Colon (tissue), 2 donors: ENCODE results near the gene MCUB.
A peak's percentile ranks its signal among the peaks of the same experiment; 100 is the strongest.

ENCODE experiments used
- FAIRE-seq: peaks from 2 replicates; lab custom pipeline; 2012; peaks lifted over from hg19 to GRCh38; lab: Jason Lieb, UNC
- donor health status: control.
- donor health status: control.

Gene MCUB

DNA sequence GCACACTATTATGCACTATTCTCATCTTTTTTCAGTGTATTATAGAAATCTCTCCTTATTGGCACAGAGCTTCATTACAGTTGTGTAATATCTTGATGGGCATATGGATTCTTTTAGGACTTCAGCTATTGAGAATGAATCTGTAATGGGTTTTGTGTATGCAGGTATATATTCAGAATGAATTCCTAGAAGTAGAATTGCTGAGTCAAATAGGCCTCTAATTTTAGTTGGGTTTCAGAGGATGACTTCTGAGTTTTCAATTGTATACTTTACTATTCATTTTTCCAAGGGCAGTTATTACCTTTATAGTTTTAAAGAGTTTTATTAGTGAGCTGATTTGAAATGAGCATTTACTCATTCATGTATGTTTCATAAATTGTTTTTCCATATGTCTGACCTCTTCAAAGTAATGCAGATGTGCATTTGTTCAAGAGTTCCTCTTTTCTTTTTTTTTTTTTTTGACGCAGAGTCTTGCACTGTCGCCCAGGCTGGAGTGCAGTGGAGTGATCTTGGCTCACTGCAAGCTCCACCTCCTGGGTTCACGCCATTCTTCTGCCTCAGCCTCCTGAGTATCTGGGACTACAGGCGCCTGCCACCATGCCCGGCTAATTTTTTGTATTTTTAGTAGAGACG is 123.7 kb downstream of the MCUB start:
- FAIRE-seq: no peak

DNA sequence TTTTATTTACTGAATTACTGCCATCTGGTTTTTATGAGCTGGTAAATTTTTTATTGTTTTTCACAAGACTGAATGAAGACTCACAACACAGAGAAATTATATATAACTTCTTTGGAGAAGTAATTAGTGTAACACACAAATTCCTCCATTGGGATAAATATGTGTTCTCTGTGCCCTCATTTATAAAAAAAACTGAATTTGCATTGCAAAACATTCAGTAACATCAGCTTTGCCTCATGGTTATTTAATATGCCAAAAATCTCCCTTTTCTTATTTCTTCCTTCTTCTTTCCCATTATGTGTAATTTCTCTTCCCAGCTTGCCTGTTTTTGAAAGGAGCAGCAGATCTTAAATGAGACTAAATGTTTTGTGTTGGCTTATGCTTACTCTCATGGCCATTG is 124.7 kb downstream of the MCUB start:
- FAIRE-seq: no peak

DNA sequence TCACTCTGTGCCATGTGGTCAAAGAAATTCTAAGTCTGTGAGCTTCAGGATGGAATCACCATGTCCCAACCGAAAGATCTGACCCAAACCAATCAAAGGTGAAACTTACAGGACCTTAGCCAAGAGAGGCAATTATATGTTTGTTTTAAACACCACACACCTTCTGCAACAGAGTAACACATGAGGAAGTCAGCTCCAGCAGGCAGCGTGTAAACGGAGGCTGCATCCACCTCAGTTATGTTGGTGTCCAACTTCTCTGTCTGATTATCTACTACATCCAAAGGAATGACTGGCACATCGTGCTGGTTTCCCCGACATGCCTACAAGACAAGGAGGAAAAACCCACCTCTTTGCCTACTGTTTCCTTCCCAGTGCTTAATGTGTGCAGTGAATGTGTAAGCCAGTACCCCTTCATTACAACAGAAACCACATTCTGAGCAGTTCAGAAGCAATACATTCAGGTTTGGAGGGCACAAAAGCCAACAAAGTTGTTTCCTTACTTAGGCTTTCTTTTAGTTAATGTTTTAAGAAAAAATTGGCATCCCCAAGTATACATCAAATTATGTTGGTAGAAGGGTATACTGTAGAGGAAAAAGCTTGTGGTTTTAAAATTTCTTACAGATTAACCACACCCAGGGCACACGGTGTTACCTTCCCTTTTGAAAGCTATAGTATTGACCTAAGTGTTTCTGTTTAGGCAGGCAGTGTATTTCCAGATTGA is 130.8 kb downstream of the MCUB start:
- no peak for FAIRE-seq

DNA sequence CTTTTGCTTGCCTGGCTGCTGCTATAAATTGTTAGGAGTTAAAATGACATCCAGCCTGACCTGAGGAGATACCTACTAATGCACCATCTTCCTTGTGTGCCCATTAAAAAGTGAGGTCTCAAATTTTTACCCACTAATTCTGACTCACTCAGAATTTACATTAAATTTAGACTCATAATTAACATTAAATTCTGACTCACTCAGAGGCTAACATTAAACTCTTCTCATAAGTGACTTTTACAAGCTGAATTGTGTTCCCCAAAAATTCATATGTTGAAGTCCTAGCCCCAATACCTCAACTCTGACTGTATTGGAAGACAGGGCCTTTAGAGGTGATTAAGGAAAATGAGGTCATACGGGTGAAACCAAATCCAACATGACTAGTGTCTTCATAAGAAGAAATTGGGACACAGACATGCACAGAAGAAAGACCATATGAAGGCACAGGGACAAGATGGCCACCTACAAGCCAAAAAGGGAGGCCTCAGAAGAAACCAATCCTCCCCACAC is 131.4 kb downstream of the MCUB start:
- no peak for FAIRE-seq

DNA sequence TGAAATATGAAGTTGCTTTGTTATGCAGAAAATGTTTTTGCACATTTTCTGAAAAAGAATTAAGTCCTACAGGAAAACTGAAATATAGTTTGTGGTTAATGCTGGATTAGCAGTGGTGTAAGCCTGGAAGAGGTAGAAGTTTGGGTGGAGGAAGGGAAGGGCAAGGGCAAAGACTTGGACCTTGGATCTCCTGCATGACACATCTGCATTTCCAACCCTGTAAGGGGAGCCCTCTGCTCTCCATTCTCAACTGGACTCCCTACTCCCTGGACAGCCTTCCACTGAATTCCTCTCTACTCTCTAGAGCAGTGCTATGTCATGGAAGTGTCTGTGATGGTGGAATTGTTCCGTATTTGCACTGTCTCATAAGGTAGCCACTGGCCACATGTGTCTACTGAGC is 138.6 kb downstream of the MCUB start:
- FAIRE-seq: no peak

DNA sequence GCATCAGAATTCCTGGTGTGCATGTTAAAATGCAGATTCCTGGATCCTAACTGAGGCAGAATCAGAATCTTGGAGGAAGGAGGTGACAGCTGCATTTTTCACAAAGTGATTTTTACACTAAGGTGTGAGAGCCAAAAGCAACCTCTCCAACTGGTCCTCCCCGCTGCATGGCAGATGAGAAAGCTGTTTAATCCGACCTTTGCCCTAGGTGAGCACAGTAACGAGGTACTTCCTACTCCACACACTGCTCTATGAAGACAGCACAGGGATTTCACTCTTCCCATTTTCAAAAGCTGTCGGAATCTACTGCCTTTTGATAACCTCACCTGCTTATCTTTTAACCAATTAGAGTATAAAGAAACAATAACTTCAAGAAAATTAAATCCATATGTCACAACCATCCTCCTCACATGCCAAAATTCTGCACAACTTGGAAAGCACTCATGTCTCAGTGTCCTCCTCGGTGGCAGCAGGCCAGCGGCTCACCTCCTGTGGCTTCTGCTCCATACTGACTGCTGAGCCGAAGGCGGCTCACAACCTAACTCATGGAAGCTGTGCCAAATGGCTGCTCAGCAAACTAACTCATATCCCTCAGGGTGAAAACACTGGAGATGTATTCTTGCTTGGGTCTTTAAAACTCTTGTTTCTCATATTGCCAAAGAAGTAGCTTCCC is 139.6 kb downstream of the MCUB start:
- FAIRE-seq: no peak

DNA sequence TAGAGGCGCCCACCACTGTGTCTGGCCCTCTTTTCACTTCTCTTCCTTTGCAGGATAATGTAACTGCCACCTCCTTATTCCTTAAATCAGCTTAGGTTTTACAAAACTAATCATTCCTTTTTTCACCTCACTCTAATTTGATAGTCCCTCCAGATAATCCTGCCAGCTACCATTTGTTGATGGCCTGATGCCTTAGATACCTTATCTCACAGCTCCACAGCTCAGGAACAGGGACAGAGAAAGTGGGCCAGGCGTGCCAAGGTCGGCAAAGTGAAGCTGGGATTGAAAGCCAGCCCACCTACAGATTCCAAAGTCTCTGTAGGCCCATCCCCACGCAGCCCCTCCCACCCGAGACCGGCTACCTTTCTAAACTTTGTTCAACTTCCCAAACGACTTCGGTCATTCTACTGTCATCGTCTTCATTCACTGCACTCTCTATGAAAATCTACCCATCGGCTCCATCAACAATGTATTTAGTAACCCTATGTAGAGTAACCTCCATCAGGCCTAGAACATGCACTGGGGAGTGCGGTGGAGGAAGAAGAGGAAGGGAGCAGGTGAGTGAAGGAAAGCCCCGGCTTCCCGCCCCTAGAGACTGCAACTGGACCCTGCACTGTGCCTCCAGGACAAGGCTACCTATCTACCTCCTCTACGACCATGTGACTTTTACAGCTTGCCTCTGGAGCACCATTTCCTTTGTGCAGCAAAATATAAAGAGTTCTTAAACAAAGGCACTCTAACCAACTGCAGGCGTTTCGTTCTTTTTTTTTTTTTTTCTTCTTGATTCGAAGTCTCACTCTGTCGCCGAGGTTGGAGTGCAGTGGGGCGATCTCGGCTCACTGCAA is 141.7 kb downstream of the MCUB start:
- no peak for FAIRE-seq

DNA sequence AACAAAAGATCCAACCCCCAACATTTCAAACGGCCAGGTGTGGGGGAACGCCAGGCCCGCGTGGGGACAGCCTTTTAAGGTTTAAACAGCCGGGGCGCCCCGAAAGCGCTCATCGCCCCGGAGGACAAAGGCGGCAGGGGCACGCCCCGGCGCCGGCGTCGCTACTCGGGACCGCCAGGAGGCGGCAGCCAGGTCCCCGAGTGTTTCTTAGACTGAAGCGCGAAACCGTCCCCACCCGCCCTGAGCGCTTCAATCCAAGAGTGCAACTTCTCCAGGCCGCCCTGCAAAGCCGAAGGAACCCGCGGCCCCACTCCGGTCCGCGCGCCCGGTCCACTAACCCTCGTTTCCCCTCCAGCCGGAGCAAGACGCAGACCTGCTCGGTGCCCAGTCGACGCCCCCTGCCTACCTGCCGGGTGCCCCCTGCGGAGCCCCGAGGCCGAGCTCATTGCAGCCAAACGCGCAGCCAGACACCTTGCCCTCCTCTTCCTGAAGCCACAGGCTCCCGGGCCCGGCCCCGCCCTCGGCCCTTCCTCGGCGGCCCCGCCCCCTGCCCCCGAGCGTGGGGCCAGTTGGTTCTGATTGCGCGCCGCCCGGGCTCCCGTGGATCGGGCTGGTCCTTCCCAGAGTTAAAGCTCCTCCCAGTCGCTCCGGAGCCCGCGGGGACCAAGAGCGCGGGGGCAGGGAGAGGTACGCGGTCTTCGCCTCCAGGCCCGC is 143.1 kb downstream of the MCUB start, which contains the start of gene CASP6:
Gene CASP6, minus strand, starts transcription at position 496 of the 714 bp plus-strand sequence. Its CDS starts 50 bp downstream, at position 446.
- FAIRE-seq: no peak

DNA sequence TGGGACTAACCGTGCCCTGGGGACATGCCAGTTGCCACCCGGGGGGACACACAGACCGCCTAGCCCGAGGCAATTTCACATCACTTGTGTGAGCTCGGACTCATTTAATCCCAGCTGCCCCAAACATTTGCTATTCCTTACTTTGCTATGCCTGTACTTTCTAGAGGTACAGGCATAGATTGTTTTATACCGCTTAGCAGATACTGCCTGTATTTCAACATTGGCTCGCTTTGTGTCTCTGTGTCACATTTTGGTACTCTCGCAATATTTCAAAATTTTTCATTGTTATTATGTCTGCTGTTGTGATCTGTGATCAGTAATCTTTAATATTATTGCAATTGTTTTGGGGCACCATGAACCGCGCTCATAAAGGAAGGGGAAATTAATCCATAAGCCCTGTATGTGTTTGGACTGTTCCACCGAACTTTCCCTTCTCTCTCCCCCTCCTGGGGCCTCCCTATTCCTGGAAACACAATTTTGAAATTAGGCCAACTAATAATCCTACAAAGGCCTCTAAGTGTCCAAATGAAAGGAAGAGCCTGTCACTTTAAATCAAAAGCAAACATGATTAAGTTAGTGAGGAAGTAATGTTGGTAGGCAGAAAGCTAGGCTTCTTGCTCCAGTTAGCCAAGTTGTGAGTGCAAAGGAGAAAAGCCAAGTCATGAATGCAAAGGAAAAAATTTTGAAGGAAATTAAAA is 143.8 kb downstream of the MCUB start:
- no peak for FAIRE-seq

DNA sequence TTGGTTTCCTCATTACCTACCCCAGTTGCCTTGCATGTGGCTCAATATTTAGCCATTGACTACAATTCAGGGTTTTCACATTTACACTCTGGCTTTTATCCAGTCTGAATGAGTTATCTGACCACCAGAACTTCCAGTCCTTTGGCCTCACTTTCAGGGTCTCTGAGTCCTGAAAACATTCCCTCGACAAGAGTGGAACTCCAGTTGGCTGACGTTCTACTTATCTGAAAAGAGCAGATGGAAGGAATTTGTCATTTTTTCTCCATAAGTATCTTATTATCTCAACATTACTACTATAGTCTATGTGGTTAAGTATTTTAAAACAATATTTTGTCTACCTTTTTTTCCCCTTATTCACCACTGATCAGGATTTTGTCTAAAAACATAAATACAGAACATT is 148.4 kb downstream of the MCUB start:
- FAIRE-seq: peak; percentile 14

DNA sequence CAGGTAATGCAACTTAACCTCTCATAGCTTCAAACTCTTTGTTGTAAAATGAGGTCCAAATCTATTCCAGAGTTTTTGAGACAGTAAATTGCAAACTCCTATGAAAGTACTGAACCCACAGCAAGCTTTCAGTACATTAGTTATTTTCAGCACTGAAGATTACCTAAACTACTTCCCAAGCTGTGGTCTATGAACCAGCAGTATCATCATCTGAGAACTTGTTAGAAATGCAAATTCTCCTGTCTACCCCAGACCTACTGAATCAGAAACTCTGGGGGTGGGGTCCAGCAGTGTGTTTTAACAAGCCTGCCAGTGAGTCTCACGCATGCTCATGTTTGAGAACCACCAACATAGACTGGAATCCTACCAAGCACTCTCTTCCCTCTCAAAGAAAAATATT is 148.9 kb downstream of the MCUB start:
- no peak for FAIRE-seq

DNA sequence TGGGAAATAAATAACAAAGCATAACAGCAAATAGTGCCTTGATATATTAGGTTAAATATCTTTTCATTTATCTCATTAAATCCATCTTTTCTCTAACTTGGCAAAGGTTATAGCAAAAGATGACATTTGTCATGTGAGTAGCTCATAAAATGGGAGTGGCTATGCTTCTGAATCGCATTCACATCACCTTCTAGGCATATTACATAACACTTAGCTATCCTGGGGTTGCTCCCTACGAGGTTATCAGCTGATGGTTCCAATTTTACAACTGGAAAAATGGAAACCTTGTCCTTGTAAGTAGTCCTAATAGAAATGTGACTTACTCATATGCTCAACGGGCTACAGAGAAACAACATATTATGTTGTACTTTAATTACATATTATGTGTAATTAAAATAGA is 153.5 kb downstream of the MCUB start:
- FAIRE-seq: no peak

DNA sequence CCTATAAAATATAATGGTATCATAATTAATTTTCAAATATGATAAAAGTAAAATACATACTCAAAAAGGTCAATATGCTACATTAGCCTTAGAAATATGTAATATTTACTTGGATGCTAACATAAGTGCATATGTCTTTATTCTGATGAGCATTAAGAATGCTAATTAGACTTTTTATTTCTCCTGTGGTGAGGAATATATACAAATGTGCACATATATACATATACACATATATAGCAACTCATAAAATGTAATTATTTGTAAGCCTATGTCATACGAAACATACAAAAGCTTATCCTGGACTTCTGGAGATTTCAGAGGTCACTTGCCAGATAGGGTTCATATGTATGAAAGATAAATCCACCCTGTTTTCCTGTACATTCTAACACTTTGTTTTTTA is 158.7 kb downstream of the MCUB start:
- FAIRE-seq: no peak

DNA sequence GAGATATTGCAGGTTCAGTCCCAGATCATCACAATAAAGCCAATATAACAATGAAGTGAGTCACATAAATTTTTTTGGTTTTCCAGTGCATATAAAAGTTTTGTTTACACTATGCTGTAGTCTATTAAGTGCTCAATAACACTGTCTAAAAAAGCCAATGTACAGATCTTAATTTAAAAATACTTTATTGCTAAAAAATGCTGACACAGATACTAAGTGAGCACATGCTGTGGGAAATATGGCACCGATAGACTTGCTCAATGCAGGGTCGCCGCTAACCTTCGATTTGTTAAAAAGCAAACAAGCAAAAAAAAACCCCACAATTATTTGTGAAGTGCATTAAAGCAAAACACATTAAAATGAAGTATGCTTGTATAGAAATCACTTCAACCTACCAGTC is 159.6 kb downstream of the MCUB start:
- FAIRE-seq: no peak

DNA sequence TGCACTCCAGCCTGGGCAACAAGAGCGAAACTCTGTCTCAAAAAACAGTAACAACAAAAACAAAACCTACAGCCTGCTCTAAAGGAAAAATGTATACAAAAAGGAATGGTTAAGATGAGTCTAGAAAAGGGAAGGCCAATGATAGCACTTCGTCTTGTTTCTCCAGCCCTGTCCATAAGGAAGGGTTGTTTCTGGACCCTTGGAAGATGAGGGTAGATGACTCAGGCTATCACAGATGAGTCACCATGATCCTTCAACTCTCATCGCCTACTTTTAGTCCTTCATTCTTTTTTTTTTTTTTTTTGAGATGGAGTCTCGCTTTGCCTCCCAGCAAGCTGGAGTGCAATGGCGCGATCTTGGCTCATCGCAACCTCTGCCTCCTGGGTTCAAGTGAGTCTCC is 161.0 kb downstream of the MCUB start:
- FAIRE-seq: no peak

DNA sequence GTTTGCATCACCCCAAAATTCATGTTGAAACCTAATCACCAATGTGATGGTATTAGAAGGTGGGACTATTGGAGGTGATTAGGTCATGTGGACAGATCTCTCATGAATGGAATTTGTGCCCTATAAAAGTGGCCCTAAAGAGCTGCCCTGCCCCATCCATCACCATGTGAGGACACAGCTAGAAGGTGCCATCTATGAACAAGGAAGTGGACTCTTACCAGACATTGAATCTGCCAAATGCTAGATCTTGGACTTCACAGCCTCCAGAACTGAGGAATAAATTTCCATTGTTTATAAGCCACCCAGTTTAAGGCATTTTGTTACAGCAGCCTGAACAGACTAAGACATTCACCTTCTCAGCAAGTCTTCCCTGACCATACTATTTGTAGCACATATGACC is 162.3 kb downstream of the MCUB start:
- FAIRE-seq: no peak

DNA sequence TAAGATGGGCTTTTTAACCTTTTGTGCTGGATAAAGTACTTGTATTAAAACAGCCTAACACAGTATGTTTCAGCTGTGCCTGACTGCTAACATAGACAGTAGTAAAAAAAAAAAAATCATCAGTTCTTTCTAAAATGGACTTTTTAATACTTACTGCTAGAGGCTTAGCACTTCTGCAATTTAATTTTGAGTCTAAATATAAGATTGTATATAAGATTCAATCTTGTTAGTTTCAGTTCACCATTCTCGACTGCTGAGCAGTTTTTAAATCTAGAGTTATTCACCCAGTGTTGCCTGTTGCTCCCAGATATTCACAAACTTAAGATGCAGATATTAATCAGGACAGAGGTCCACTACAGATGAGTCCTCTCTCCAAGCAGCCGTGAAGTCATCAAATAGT is 163.1 kb downstream of the MCUB start:
- FAIRE-seq: no peak

DNA sequence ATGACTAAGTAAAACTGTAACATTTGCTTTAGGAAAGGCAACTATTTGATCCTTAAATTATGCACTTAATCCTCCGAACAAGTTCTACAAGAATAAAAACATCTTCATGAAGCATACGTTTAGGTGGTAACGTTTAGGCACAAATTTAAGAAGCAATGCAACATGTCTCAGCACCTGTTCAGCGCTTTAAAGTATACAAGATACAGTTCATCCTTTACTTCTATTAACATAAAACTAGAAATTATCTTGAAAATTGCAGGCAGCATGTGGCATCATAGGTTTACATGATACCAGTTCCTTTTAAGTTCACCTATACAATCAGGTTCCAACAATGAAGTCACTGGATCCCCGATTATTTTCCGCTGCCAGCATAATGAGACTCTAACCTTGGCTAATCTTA is 168.3 kb downstream of the MCUB start:
- FAIRE-seq: no peak

DNA sequence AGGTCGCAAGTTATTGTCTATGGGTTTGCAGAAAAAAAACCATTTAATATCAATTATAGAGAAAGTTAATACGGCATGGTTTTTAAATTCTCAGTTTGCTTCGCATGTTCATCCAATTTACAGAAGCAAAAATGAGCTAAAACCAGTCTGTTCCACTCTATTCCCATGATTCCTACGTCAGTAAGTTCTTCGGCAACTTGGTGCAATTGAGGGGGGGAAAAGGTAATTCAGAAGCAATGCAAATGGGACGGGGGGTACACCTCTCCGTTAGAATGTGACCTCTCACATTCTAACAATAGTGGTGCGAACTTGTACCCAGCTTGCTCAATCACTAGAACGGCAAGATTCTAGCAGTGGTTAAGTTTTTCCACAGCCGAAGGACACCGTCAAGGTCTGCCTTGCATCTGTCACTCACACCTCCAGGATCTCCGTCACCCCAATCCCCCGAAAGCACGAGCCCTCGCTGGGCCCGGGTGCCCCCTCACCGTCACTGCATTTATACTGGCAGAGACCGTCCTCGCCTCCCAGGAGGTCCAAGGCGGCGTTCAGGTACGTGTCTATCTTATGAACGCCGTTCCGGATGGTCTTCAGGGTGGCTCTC is 169.2 kb downstream of the MCUB start:
- no peak for FAIRE-seq
